Activated T-cell treated with anti-CD3 and anti-CD28 coated beads for 48 hours (primary cell): ENCODE data around the gene TRIM71.
"Not testable (repeated sequence)": the region's sequence is repeated elsewhere in the genome, so short reads cannot be mapped to it uniquely, and the experiment has no call there.

Experiments
- DNase-seq: peaks from one replicate; pipeline ENCODE4 v3.0.0-alpha.2; 2020; ENCODE audit warnings: low read depth

The TRIM71 gene

DNA sequence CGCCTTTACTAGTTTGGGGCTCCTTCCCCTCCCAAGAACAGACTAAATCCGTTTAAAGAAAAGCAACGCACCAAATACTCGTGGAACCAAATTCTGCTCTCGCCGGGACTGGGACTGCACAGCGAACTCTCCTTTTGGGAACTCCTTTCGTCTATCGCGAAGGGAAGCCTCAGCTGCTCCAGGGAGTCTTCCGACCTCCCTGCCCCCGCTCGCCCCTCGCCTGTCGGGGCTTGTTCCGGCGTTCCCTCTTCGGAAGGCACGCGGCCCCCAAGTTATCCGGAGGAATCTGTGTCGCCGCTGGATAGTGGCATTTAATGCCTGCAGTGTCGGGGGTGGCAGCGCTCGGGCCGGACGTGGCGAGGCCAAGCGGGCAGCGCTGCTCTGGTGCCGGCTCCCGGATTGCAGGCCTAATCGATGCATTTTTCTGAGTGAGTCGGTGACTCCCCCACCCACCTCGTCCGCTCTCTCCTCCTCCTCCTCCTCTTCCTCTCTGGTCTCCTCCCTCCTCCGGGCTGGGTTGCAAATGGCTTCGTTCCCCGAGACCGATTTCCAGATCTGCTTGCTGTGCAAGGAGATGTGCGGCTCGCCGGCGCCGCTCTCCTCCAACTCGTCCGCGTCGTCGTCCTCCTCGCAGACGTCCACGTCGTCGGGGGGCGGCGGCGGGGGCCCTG is at the start of gene TRIM71:
TRIM71 (plus strand) TSS at position 440 of the 671 bp plus-strand sequence; CDS start at position 524, 84 bp downstream.
- peak; percentile 6 for DNase-seq

DNA sequence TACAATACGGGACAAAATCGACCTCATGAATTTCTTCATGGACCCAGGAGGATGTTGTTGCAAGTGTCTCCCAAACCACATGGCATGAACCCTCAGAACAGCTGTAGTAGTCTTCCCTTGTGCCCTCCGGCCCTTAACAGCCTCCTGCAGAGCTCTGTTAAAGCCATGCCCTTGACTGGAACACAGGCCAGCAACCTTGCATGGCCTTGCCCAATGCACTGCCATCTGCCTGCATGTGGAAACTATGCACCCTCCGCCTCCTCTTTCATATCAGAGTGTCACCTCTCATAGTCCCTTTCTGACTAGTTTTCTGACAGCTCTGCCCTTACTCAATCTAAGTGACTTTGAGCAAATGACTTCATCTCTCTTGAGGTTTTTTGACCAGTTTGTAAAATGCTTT is 39.4 kb upstream of the TRIM71 start:
- DNase-seq: peak; percentile 15

DNA sequence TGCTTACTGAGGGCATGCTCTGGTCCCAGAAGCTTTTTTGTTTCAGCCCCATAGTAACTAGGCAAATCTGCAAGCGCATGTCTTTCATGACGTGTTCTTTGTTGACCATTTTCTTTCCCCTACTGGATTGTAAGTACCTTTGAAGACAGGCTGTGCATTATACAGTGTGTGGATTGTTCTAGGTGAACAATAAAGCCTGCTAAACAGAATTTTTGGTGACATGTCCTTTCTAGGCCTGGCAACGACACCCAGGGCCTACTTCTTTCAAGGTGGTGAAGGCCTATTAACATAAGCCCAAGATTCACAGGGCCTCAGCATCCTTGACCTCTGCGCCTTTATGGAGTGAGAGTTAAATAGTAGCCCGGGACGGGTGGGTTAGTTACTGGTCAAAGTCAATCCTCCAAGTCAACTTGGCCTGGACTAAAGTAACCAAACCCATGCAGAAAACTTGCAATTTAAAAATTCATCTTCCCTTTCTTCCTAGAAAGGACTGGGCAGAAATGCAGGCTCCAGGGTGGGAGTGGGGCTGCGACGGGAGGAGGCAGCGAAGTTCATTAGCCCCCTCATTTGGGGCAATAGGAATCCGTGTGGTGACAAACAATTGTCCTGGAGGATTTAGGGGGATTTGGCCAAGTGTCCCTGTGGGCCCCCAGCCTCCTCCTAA is 37.6 kb upstream of the TRIM71 start:
- no peak for DNase-seq

DNA sequence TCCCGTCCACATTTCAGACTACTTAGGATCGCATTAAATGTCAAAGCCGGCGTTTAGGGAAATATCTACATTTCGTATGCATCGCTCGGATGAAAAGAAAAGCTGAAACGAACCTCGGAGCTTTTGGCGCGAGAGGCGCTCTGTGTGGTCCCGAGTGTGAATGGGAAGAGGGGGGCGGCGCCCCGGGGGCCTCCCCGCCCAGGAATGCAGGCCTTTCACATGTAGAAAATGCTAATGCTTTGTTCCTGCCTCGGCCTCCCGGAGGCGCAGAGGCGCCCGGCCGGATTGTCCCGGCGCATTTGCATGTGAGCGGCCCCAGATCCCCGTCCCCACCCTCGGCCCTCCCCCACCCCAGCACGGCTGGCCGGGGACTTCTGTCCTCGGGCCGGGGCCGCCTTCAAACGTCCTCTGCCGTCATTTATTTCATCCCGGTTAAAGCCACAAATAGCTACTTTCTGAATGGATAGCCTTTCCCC is 37.0 kb upstream of the TRIM71 start:
- DNase-seq: no peak

DNA sequence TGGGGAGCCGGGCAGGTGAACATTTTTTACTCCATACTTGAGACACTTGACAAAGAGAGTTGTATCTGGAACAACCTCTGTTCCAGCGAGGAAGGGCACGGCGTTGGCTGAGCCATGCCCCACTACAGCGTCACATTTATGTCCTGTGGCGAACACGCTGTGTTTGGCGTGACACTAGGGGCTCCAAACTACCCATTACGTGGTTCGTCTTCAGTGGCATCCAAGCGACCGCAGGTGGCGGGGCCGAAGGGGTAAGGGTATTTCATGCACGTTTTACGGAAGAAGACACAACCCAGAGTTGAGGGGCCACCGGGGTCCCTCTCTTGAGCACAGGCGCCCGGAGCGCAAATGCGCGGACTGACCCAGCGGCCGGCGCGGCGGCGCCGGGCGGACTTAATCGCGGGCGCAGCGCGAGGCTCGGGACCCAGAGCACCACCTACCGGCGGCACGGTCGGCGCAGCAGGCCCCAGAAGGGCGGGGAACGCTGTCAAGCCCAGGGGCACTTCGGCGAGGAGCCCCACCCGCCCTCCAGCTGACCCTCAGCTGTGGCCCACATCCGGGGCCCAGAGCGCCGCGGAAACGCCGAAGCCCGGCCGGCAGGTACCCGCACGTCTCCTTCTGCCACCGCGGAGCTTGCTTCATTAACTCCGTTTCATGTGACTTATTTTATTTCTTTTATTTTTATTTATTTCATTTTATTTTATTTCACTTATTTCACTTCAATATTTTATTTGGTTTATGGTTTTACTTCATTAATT is 36.4 kb upstream of the TRIM71 start:
- peak; percentile 74 for DNase-seq

DNA sequence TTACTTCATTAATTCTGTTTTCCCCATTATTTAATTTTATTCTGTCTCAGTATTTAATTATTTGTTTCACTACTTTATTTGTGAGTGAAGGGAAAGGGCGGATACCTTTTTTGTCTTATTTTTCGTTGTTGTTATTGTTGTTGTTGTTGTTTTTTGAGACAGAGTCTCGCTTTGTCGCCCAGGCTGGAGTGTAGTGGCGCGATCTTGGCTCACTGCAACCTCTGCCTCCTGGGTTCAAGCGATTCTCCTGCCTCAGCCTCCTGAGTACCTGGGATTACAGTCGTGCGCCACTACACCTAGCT is 35.9 kb upstream of the TRIM71 start:
- not testable (repeated sequence) for DNase-seq

DNA sequence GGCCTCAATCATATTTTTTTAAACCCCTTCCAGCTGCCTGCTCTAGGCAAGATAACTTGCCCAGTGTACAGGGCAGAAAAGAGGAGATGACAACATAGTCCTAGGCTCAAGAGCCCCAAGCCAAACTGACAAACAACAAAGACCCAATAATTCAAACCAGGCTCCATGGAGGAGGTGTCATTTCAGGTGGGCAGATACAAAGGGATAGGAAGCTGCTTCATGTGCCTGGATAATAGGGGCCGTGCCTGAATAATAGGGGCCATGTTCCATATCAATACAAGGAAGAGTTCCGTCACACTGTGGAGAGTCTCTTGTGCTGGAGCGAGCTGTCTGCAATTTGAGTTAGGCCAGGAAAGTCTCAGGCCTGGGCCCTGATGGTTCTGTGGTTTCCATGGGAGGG is 35.4 kb upstream of the TRIM71 start:
- DNase-seq: no peak

DNA sequence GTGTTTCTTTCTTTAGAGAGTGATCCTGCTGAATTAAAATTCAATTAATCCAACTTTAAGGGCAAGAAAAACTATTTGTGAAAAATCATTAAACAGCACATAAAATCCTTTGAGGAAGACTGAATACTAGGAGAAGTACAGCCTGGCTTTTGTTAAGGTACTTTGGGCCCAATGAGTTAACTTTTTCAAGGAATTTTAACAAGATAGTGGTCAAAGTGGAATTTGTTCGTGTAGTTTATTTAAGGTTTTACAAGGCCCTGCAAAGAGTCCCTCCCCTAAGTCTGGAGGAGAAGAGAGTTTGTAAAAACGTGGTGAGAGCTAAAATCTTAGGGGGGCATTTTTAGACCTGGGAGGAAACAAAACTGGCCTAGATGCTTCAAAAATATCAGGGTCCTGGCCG is 26.0 kb upstream of the TRIM71 start:
- DNase-seq: no peak

DNA sequence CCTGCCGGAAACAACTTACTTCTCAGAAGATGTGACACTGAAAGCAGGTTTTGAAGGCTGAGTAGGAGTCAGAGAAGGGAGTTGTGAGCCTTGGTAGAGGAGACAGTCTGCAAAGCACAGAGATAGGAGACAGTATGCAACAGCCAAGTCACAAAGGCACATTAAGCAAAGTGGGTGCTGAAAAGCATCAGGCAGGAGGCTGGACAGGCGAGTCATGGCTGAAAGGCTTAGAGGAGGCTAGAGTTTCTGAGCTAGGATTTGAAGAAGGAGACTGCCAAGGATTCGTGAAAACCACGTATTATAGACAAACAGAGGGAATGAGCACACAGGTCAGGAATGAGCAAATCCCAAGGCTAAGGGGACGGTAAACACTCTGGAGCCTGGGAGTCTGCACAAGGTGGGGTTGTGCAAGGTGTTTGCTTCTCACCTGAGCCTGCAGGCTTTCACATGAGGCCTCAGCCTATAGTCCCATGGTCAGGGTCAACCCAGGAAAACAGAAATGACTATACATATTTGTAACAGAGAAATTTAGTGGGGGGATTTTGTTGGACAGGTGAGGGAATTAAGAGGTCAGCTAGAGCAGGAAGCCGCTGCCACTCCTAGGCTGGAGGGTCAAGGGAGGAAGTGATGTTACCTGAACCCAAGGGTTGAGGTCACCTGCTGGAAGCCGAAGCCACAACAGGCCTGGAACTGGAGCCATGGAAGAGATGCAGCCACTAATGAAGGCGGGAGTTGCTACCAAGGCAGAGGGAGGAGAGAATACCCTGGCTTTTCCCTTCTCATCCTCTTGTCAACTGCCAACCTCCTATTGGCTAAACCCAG is 23.1 kb upstream of the TRIM71 start:
- DNase-seq: no peak

DNA sequence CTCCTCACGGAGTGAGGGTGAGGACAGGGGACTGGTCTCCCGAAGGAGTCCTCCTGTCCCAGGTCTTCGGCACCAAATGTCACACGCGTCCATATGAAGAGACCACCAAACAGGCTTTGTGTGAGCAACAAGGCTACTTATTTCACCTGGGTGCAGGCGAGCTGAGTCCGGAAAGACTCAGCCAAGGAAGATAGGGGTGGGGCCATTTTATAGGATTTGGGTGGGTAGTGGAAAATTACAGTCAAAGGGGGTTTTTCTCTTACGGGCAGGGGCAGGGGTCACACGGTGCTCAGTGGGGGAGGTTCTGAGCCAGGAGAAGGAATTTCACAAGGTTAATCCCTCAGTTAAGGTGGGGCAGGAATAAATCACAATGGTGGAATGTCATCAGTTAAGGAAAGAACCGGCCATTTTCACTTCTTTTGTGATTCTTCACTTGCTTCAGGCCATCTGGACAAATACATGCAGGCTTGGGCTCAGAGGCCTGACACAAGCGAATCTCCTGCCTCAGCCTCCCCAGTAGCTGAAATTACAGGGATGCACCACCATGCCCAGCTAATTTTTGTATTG is 21.3 kb upstream of the TRIM71 start:
- DNase-seq: not testable (repeated sequence)

DNA sequence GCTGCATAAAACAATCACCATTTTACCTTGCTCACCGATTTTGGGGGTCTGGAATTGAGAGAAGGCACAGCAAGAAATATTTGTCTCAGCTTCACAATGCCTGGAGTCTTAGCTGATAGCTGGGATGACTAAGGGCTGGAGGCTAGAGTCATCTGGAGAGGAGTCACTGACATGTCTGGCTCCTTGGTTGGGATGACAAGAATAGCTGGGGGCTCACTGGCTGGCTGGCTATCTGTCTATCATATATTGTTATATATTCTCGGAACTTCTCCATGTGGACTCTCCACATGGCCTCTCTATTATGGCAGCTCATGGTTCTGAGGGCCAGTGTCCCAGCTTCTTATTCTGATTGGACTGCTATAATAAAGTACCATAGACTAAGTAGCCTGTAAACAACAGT is 20.0 kb upstream of the TRIM71 start:
- DNase-seq: no peak

DNA sequence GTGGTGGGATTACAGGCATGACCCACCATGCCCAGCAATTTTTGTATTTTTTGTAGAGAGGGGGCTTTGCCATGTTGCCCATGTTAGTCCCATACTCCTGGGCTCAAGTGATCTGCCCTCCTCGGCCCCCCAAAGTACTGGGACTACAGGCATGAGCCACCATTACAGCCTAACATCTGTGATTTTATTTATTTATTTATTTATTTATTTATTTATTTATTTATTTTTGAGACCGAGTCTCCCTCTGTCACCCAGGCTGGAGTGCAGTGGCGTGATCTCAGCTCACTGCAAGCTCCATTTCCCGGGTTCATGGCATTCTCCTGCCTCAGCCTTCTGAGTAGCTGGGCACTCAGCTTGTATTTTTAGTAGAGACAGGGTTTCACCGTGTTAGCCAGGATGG is 16.4 kb upstream of the TRIM71 start:
- DNase-seq: not testable (repeated sequence)

DNA sequence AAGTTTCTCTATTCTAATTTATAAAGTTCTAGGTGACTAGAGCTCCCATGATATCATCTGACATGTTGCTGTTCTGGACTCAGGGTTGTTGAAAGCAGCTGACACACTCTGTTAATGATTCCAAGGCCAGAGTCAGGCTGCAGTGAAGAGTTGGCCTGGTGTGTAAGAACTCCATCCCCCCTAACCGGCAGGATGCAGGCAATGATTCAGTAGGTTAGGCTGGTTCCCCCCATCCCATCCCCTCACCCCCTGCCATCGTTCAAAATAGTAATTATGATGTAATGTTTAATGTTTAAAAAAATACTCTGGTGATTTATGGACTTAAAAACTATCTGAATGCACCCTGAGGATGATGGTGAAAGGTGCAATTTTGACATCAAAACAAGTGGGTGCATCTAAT is 4.6 kb upstream of the TRIM71 start:
- no peak for DNase-seq

DNA sequence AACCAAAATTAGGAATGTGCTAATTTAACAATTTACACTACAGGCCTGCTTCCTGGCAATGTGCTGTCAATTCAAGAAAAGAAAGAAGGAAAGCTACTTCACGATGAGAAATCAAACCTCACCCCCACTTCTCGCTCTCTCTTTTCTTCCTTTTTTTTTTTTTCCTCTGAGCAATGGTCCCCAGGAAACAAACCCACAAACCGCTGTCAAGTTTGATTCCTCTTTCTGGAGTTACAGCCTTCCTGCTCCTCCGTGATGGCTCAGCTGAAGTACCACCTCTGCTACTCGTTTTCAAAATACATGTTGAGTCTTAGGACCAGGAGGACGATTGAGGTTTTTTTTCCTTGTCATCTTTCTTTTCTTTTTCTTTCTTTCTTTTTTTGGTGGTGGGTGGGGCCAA is 3.4 kb upstream of the TRIM71 start:
- DNase-seq: no peak

DNA sequence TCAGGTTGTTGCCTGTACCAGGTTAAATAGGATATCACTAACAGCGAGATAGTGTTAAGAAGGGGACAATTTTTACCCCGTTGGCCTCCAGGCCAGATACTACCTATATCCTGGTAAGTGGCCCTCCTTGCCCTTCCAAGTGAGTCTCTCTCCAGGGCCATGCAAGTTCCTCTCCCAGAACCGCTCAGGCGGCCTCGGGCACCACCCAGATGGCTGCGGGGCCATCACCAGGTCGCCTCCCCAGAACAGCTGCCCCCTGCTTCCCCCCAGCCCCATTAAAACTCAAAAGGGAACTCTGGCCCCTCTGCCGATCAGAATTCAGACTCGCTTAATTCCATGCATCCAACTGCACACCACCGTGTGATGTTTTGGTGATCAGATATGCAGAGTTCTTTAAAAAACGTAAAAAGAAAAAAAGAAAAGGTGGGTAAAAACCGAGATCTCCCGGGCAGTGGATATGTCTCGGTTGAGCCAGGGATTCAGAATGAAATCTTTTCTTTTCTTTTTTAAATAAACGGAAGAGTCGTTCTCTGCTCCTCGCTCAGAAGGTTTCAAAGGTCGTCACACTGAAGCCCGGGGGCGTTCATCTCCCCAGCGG is 1.9 kb upstream of the TRIM71 start:
- no peak for DNase-seq

DNA sequence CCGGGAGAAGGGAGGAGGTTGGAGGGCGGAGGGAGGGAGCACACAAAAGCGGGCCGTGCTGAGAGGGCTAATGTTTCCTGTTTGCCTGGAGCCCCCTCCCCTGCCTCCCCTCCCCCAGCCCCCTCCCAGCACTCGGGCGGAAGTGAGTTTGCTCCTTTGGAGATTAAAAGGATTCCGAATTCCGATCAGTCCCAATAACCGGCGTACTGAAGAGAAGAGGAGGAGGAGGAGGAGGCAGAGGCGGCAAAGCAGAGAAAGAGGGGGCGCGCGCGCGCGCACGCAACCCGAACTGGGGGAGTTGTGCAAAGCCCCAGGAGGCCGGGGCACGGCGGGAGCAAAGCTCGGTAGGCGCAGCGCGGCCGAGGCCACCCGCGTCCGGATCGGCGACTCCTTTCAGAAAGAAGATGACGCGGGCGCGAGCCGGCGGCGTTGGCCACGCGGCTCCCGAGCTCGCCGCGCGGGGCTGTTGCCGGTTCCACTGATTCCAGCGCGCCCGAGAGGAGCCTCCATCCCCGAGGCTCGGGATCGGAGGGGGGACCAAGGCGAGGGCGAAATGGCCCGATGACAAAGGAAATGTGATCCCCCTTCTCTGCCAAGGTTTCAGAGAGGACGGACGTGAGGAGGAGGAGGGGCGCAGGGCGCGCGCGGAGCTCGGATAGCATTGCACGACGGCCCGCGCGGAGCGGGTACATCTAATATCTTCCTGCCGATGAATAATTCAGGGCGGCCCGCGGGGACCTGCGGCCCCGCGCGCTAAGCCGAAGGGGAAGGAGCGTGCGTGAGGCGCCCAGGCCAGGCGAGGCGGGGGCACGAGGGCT is 1.1 kb upstream of the TRIM71 start:
- peak; percentile 21 for DNase-seq

DNA sequence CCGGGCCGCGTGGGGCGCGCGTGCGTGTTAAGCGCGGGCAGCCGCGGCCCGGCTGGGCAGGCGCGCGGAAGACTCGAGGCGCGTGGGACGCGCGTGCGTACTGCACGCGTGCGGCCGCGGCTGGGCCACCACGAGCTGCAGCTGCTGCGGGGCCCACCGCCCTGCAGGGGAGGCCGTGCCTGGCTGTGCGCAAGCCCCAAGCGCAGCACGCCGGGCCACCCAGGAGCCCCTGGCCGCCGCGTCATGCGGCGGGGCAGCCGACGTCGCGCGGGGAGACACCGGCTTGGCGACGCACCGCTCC is 590 bp upstream of the TRIM71 start:
- DNase-seq: no peak

DNA sequence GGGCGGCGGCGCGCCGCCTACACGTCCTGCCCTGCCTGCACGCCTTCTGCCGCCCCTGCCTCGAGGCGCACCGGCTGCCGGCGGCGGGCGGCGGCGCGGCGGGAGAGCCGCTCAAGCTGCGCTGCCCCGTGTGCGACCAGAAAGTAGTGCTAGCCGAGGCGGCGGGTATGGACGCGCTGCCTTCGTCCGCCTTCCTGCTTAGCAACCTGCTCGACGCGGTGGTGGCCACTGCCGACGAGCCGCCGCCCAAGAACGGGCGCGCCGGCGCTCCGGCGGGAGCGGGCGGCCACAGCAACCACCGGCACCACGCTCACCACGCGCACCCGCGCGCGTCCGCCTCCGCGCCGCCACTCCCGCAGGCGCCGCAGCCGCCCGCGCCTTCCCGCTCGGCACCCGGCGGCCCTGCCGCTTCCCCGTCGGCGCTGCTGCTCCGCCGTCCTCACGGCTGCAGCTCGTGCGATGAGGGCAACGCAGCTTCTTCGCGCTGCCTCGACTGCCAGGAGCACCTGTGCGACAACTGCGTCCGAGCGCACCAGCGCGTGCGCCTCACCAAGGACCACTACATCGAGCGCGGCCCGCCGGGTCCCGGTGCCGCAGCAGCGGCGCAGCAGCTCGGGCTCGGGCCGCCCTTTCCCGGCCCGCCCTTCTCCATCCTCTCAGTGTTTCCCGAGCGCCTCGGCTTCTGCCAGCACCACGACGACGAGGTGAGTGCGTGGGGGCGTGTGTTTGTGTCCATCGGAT is 602 bp downstream of the TRIM71 start:
- DNase-seq: peak; percentile 7

DNA sequence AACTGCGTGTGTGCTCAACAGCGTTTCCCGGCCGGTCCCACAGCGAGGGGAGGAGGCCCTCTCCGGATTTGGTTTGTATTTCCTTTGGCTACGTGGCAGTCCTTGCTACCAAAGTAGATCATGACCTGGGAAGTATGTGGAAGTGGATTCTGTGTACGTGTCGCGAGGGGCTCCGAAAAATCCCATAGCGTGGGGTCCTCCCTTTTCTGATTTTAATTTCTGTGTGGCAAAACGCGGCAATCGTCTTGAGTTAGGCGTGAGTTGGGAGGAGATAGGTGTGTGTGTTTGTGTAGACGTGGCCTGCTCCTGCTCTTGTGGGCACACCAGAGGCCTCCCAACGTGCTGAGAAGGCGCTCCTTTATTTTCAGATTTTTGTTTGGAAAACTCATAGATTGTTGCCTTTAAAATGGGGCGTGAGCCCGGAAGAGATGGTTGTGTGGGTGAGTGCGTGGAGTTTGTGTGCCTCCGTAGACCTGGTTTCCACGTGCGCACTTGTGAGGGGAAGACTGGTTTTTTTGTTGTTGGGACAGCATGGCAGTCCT is 1.2 kb downstream of the TRIM71 start:
- DNase-seq: no peak
